ENCODE results near the gene LILRA5.
"Not testable (repeated sequence)": the region's sequence is repeated elsewhere in the genome, so short reads cannot be mapped to it uniquely, and the experiment has no call there.

The LILRA5 gene

GRCh38 chr19:54312436-54313377, at the start of gene LILRA5:
Gene LILRA5, minus strand, starts transcription at chr19:54313166. Its CDS starts 147 bp downstream, at chr19:54313019.
- no peak for DNase-seq

GRCh38 chr19:54361680-54362422, 48.9 kb upstream of the LILRA5 start:
- DNase-seq = not testable (repeated sequence)

- DNase-seq = peak; percentile 67 to 70
Observed at GRCh38 chr19:54359149-54359820, 46.3 kb upstream of the LILRA5 start.

GRCh38 chr19:54357381-54357780, 44.4 kb upstream of the LILRA5 start:
- DNase-seq = no peak

- no peak for DNase-seq
Observed at GRCh38 chr19:54356444-54357056, 43.6 kb upstream of the LILRA5 start.

- no peak for DNase-seq
Observed at GRCh38 chr19:54355675-54356074, 42.7 kb upstream of the LILRA5 start.

GRCh38 chr19:54354761-54355160, 41.8 kb upstream of the LILRA5 start:
- DNase-seq = no peak

GRCh38 chr19:54352546-54352945, 39.6 kb upstream of the LILRA5 start:
- DNase-seq = no peak

GRCh38 chr19:54352041-54352440, 39.1 kb upstream of the LILRA5 start:
- DNase-seq = no peak

GRCh38 chr19:54351474-54351873, 38.5 kb upstream of the LILRA5 start:
- DNase-seq = no peak

GRCh38 chr19:54345938-54346386, 33.0 kb upstream of the LILRA5 start:
- DNase-seq = no peak

GRCh38 chr19:54343868-54344267, 30.9 kb upstream of the LILRA5 start:
- no peak for DNase-seq

- no peak for DNase-seq
Observed at GRCh38 chr19:54341295-54341694, 28.3 kb upstream of the LILRA5 start.

GRCh38 chr19:54339646-54340358, 26.8 kb upstream of the LILRA5 start:
- DNase-seq = no peak

- no peak for DNase-seq
Observed at GRCh38 chr19:54338521-54338920, 25.6 kb upstream of the LILRA5 start.

- no peak for DNase-seq
Observed at GRCh38 chr19:54337858-54338230, 24.9 kb upstream of the LILRA5 start.

- DNase-seq = no peak
Observed at GRCh38 chr19:54336893-54337857, 24.2 kb upstream of the LILRA5 start.

GRCh38 chr19:54335979-54336892, 23.3 kb upstream of the LILRA5 start:
- DNase-seq = no peak

- DNase-seq = no peak
Observed at GRCh38 chr19:54335164-54335563, 22.2 kb upstream of the LILRA5 start.

Measured in activated CD4-positive, alpha-beta T cell treated with anti-CD3 and anti-CD28 coated beads, Interleukin-2, amount 50 U/mL, for 48 hours (primary cell).